Activated naive CD4-positive, alpha-beta T cell treated with anti-CD3 and anti-CD28 coated beads, Interleukin-2, amount 50 U/mL, for 72 hours (primary cell): Measurements from ENCODE around the gene MRPS34. TPM values are rescaled to one million over a fixed set of nuclear protein-coding genes. Genes with fewer than 3 reads are reported as not detected.
"Not testable (repeated sequence)": the region's sequence is repeated elsewhere in the genome, so short reads cannot be mapped to it uniquely, and the experiment has no call there.

Experiments used
- ATAC-seq, 2 donors: fragments of 150-1000 bp; cut with Tn5 transposase; 2 replicates each; pipeline ENCODE4 v1.10.0; 2021; ENCODE audit warnings: mild to moderate bottlenecking in 2 of 2, moderate library complexity in 2 of 2
- DNase-seq, 2 donors: peaks; one replicate each; pipeline ENCODE4 v3.0.0; 2021 to 2022; ENCODE audit warnings: low spot score in 2 of 2
- H3K27ac Mint-ChIP-seq, 2 donors: one replicate each; pipeline ENCODE4 v1.8.0; 2022; ENCODE audit warnings: mild to moderate bottlenecking in 2 of 2, mixed read lengths in 2 of 2
- H3K36me3 Mint-ChIP-seq, 2 donors: one replicate each; pipeline ENCODE4 v1.8.0; 2022; ENCODE audit warnings: mixed read lengths in 2 of 2
- H3K9me3 Mint-ChIP-seq, 2 donors: one replicate each; pipeline ENCODE4 v1.8.0; 2022; ENCODE audit warnings: mixed read lengths in 2 of 2
- total RNA-seq, 2 donors: library from RNA; stranded (reverse); gene quantifications; one replicate each; pipeline ENCODE4 v1.2.3, GENCODE V29; 2022

MRPS34 gene
- total RNA-seq, 2 donors from 2014 or later, result 106 to 180 TPM

DNA sequence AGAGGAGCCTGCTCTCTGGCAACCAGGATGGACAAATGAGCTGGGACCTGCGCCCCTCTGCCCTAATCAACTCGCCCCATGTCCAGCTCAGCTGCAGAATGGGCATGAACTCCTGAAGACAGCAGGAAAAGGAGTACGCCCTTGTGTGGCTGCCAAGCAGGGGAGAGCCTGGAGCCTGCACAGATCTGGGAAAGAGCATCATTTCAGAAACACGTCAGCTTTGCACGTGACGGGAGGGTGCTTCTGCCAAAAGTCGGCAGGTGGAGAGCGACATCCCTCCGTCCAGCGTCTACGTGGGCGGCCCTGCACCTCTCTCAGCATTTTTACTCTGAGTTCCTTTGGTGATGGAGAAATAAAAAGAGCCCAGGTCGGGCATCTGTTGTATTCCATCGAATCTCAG is 20.1 kb downstream of the MRPS34 start:
- Mint-ChIP-seq H3K9me3 (no peaks in the 10 kb centered on the region), H3K36me3 (no peaks in the 10 kb centered on the region), H3K27ac (no peak overlapping the region)
- no peak for ATAC-seq
- no peak for DNase-seq

GRCh38 chr16:1751946-1752345 is 21.0 kb downstream of the MRPS34 start:
- Mint-ChIP-seq H3K36me3 (no peaks in the 10 kb centered on the region), H3K27ac (no peak overlapping the region), H3K9me3 (no peaks in the 10 kb centered on the region)
- DNase-seq (no peak), ATAC-seq (no peak)

DNA sequence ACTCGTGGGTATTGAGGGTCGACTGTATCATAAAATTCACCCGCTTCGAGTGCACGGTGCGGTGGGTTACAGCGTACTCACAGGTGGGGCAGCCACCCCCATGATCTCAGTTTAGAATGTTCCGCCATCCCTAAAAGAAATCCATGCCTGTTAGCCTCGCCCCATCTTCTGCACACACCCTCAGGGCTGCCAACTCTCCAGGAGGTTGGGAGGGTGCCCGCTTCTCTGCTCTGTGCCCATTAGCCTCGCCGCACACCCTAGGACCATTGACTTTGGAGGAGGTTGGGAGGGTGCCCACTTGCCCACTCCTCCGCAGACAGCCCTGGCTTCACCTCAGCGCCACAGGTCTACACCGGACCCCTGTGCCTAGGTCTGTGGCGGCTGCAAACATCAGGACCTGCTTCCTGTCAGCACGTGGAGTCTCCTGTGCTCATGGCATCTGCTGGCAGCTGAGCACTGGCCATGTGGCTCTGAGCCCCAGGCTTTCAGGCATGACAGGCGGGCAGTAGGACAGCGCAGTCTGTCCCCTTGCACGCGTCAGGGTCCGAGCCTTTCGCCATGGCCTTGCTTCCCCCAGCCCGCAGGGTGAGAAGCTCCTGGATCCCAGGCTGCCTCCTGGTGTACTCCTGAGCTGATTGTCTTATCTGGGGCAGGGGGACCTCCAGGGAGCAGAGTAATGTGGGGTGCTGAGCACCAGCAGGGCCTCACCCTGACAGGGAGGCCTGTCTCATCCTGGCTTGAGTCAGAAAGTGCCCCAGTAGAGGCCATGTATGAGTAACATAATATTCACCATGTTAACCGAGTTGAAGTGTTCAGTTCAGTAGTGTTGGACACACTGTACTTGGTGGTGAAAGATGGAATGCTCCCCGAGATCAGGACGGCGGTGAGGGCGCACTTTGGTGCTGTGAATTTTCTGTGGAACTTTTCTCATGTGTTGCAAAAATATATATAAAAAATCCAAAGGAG is 23.5 kb downstream of the MRPS34 start:
- no peaks in the 10 kb centered on the region for H3K9me3 Mint-ChIP-seq
- no peaks in the 10 kb centered on the region for H3K36me3 Mint-ChIP-seq
- no peak for DNase-seq
- no peak overlapping the region for H3K27ac Mint-ChIP-seq
- ATAC-seq, result peak in 1 of 2 donors; percentile 26

- Mint-ChIP-seq H3K9me3 (no peaks in the 10 kb centered on the region), H3K36me3 (no peaks in the 10 kb centered on the region), H3K27ac (no peak overlapping the region)
- DNase-seq, result no peak
- no peak for ATAC-seq
Measured at GRCh38 chr16:1747934-1748333, 25.0 kb downstream of the MRPS34 start.

GRCh38 chr16:1746693-1747195 is 26.2 kb downstream of the MRPS34 start:
- H3K9me3 Mint-ChIP-seq, result no peaks in the 10 kb centered on the region
- H3K36me3 Mint-ChIP-seq, result no peaks in the 10 kb centered on the region
- no peak overlapping the region for H3K27ac Mint-ChIP-seq
- ATAC-seq, result no peak
- no peak for DNase-seq

DNA sequence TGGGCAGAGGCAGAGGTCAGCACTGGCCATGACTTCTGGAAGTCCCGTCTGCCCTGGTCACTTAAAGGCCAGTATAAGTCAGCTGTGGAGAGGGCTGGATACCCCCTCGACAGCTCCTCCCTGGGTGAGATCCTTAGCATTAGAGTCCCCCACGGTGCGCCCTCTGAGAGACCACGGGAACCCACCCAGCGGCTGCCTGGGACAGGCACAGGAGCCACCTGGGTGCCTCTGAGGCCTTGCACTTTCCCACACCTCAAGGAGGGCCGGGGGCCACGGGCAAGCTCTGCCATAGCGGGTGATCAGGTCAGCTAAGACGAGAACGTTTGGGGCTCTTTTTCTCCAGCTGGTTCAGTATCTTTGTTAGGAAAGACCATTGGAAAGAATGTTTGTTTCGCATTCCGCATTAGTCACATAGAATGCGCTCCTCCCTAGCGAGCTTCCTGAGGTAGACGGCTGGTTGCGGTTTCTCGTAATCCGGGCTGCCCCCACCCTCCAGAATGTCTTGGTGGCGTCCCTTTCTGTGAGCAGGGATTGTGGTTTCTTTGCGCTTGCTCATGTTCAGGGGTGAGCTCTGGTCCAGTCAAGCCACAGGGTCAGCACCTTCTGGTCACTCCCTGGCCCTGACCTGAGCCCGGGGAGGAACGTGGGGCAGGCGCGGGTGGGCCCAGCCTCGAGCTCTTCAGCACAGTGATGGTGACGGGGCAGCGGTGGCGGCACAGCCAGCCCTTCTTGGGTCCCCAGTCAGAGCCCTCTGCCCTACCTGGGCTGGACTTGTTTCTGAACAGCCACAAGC is 26.8 kb downstream of the MRPS34 start:
- no peaks in the 10 kb centered on the region for H3K36me3 Mint-ChIP-seq
- peak overlapping the region in 1 of 2 donors; percentile 44 for H3K27ac Mint-ChIP-seq
- H3K9me3 Mint-ChIP-seq, result no peaks in the 10 kb centered on the region
- ATAC-seq (no peak), DNase-seq (no peak)

DNA sequence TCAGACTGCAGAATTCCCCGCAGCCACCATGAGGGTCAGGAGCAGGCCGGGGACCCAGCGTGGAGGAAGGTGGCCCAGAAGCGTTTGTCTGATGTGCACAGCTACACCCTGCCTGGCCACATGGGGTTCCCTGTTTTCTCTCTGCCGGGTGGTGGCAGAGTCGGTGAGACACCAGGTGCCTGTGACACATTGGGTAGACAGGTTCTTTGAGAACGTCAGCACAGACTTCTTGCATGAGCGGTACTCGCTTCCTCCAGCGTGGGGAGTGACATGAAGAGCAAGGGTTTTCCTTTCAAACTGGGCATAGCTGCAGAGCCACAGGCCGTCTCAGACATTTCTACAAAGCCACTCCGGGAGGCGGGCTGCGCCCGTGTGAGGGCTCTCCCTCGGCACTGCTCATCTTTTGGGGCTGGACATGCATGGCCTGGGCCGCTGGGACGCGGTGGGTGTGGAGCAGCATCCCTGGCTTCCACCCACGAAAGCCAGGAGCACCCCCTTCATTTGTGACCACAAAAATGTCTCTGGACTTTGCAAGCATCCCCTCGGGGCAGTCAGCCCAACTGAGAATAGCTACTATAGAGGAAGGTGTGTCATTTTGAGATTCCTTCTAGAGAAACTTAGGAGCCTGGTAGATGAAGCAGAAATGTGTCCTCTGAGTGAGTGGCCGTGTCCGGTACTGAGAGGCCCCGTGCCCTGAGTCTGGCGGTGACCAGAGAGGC is 27.6 kb downstream of the MRPS34 start:
- Mint-ChIP-seq H3K36me3 (no peaks in the 10 kb centered on the region), H3K9me3 (no peaks in the 10 kb centered on the region), H3K27ac (peak overlapping the region in 1 of 2 donors; percentile 44)
- ATAC-seq, result no peak
- DNase-seq, result no peak

DNA sequence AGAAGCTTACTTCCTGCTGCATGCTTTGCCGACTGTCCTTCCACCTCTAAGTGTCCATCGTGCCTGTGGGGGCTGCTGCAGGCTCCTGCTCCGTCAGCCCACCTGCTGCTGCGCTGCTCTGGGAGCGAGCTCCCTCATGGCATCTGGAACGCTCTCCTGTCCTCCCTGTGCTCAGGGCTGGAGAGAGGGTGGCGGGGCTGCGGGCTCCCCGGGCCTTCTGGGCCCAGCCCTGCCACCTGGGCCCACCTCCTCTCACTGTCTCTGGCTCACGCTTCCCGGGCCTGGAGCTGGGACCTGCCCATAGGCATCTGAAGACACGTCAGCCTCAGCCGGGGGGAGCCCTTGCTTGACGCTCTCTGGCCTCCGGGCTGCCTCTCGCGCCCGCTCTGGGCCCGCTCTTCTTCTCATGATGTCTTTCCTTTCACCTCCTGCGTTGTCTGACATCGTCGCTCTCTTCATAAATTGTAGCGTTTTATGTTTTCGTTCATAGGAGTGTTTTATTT is 28.5 kb downstream of the MRPS34 start:
- no peak for DNase-seq
- Mint-ChIP-seq H3K9me3 (no peaks in the 10 kb centered on the region), H3K36me3 (no peaks in the 10 kb centered on the region), H3K27ac (peak overlapping the region in 1 of 2 donors; percentile 58)
- no peak for ATAC-seq

DNA sequence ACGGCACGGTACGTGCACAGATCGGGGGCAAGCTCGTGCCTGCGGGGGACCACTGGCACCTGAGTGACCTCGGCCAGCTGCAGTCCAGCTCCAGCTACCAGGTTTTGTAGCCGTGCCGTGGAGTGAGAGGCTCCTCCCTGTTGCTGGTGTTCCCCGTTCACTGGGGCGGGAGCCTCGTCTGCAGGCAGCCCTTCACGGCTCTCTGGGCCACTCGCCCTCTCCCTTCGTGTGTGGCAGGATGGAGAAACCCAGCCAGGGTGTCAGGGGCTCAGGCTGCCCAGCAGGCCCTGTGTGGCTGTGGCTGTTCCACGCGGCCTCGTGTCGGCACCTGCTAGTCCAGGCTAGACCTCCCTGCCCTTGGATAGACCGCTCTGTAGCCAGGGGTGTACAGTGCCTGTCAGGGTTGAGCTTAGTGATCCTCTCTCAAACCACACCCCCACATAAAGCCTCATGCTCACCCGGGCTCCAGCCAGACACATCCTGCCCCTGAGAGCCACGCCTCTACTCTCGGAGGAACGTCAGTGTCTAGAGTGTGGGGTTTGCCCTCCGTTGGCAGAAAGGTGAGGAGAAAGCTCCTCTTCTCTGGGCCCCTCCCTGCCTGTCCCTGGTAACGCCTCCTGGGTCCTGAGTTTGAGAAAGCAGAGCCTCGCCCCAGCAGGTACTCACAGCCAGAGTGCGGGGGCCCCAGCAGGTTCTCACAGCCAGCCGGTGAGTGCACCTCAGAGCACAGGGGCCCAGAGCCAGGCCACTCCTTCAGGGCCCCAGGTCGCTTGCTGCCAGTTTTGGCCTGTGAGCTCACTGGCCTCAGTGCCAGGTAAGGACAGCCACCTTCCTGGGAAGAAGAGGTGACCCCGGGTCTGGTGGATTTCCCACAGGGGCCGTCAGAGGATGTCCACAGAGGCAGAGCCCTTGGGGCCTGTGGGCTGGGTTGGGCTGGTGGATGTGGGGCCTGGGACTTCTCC is 29.3 kb downstream of the MRPS34 start:
- H3K27ac Mint-ChIP-seq, result no peak overlapping the region
- DNase-seq (no peak), ATAC-seq (no peak)
- H3K9me3 Mint-ChIP-seq, result no peaks in the 10 kb centered on the region
- H3K36me3 Mint-ChIP-seq, result no peaks in the 10 kb centered on the region

DNA sequence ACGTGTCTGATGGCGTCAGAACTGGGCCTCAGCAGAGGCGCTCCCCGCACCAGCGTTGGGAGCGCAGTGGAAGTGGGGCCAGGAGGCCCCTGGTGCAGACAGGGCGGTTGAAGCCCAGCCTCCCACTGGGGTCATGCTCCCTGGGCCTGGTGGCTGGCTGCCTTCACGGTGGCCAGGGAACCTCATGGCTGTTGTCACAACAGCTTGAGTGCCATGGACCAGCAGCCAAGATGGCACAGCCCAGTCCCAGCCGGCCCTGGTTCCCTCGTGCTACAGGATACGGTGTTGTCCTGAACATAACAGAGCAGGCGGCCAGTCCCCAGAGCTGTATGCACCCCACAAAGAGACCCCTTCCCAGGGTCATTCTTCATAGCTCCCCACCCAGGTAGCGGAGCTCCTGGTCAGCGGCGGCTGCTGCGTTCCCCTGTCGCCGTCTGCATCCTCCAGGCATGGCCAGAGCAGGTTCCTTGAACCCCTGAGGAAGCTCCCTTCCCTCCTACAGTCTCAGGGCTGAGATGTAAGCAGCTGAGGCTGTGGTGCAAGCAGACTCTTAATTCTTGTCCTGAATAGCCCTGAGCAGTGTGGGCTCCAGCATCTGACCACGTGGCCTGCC is 31.3 kb downstream of the MRPS34 start:
- ATAC-seq (peak in 1 of 2 donors; percentile 16), DNase-seq (no peak)
- Mint-ChIP-seq H3K27ac (no peak overlapping the region), H3K9me3 (no peaks in the 10 kb centered on the region), H3K36me3 (no peaks in the 10 kb centered on the region)

- H3K27ac Mint-ChIP-seq, result peak overlapping the region in 1 of 2 donors; percentile 65
- no peaks in the 10 kb centered on the region for H3K36me3 Mint-ChIP-seq
- H3K9me3 Mint-ChIP-seq, result no peaks in the 10 kb centered on the region
- ATAC-seq, result no peak
- DNase-seq, result no peak
Measured at GRCh38 chr16:1740781-1741490, 32.0 kb downstream of the MRPS34 start.

- DNase-seq (no peak), ATAC-seq (no peak)
- H3K27ac Mint-ChIP-seq, result no peak overlapping the region
- no peaks in the 10 kb centered on the region for H3K9me3 Mint-ChIP-seq
- H3K36me3 Mint-ChIP-seq, result no peaks in the 10 kb centered on the region
Measured at GRCh38 chr16:1740234-1740633, 32.7 kb downstream of the MRPS34 start.

GRCh38 chr16:1734816-1735215 is 38.1 kb downstream of the MRPS34 start:
- no peaks in the 10 kb centered on the region for H3K9me3 Mint-ChIP-seq
- ATAC-seq (no peak), DNase-seq (no peak)
- H3K36me3 Mint-ChIP-seq, result no peaks in the 10 kb centered on the region
- H3K27ac Mint-ChIP-seq, result no peak overlapping the region

DNA sequence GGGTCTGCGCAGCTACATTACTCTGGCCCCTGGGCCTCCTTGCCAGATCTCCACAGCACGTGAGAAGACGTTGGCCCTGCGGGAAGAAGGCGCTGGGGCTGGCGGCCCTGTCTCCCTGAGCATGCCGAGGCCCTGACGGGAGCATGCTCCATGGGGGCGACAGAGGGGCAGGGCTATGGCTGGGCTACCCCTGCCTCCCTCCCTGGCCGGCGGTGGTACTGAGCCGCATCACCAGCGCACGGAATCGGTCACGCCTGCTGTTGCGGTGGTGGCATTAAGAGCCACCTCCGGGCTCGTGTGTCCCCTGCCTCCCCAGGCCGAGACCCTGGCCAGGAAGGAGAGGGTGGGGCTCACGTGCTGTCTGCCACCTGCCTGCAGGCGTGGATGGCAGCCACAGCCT is 38.8 kb downstream of the MRPS34 start:
- DNase-seq (no peak), ATAC-seq (no peak)
- Mint-ChIP-seq H3K36me3 (no peaks in the 10 kb centered on the region), H3K27ac (no peak overlapping the region), H3K9me3 (no peaks in the 10 kb centered on the region)

DNA sequence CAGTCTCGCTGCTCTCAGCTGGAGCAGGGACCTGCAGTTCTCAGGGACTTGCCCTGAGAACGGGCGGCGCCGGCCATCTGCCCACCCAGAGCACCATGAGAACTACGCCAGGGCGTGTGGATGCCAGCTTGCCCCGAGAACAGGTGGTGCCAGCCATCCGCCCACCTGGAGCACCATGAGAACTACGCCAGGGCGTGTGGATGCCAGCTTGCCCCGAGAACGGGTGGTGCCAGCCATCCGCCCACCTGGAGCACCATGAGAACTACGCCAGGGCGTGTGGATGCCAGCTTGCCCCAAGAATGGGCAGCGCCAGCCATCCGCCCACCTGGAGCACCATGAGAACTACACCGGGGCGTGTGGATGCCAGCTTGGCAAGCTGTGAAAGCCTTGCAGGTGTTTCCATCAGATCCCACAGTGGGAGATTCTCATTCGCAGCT is 40.4 kb downstream of the MRPS34 start:
- ATAC-seq, H3K27ac Mint-ChIP-seq, H3K9me3 Mint-ChIP-seq, DNase-seq, H3K36me3 Mint-ChIP-seq: not testable (repeated sequence)
